Thoracic aorta (tissue), 2 donors: ENCODE results near the gene CNTN4. TPM values are rescaled to one million over a fixed set of nuclear protein-coding genes. Genes with fewer than 3 reads are reported as not detected.

ENCODE experiments used
- ATAC-seq: fragments of 150-250 bp; one replicate; pipeline ENCODE4 v1.8.0; 2017; ENCODE audit warnings: low read depth; ENCODE audit not compliant: insufficient number of reproducible peaks, low FRiP score
- DNase-seq: peaks from one replicate; pipeline ENCODE4 v3.0.0-alpha.2; 2020; ENCODE audit warnings: low spot score
- H3K27ac ChIP-seq, 2 donors: fragments of 200-600 bp; sonication (generic); 1 replicate in 1 of 2; 2 replicates in 1 of 2; pipeline ENCODE4 v1.5.1; 2016; ENCODE audit warnings: mild to moderate bottlenecking in 2 of 2, moderate library complexity in 2 of 2
- H3K27me3 ChIP-seq: fragments of 200-600 bp; sonication (generic); replicated peaks from 2 replicates; pipeline ENCODE4 v1.6.0; 2016; ENCODE audit warnings: mild to moderate bottlenecking; ENCODE audit not compliant: insufficient read depth
- H3K36me3 ChIP-seq: fragments of 200-600 bp; sonication (generic); one replicate; pipeline ENCODE4 v1.5.1; 2016
- H3K4me1 ChIP-seq, 2 donors: fragments of 200-600 bp; sonication (generic); 1 replicate in 1 of 2; 2 replicates in 1 of 2; pipeline versions ENCODE4 v1.5.1 to v1.6.0; 2016; ENCODE audit warnings: low read depth in 2 of 2, mild to moderate bottlenecking in 1 of 2; ENCODE audit not compliant: control insufficient read depth in 1 of 2
- H3K4me3 ChIP-seq: fragments of 200-600 bp; sonication (generic); 2 replicates; pipeline ENCODE4 v1.5.1; 2016; ENCODE audit warnings: mild to moderate bottlenecking
- H3K9me3 ChIP-seq: fragments of 200-600 bp; sonication (generic); 2 replicates; pipeline ENCODE4 v1.5.1; 2016
- total RNA-seq, 2 donors: library from RNA; depleted of rRNA; stranded (reverse); fragments of >200 nt; gene quantifications; one replicate each; pipeline versions ENCODE4 v1.1.0 to v1.2.3, GENCODE V29; 2016
- TF ChIP-seq, protein P1 (sequence below): fragments of 200-600 bp; sonication (generic); IDR thresholded peaks from one replicate; pipeline ENCODE4 v1.5.1; 2019; ENCODE audit warnings: antibody characterized with exemption

Gene CNTN4
- total RNA-seq, 2 donors from 2014 or later: 103 to 116 TPM

DNA sequence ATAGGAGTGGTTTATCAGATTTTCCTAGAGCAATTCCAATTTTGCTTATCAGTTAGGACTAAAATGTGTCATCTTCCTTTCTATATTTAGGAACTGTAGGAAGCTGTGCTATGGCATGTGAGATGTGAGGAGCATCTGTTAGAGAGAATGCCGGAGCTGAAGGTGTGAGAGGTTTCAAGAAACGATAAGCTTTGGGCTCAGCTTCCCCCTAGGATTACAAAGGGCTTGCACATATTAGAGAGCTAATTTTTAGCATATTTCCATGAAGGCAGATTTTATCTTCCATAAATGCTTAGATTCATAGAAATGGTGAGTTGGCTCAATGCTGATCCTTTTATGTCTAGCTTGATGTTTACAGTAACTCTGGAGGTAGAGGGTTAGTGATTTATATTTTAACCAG is 120.2 kb downstream of the CNTN4 start:
- H3K27ac ChIP-seq: no peak overlapping the region
- DNase-seq: no peak
- H3K4me1 ChIP-seq: no peaks in the 10 kb centered on the region
- no peaks in the 10 kb centered on the region for H3K9me3 ChIP-seq
- no peaks in the 10 kb centered on the region for H3K27me3 ChIP-seq
- H3K36me3 ChIP-seq: no peaks in the 10 kb centered on the region
- TF ChIP-seq, protein P1, sequence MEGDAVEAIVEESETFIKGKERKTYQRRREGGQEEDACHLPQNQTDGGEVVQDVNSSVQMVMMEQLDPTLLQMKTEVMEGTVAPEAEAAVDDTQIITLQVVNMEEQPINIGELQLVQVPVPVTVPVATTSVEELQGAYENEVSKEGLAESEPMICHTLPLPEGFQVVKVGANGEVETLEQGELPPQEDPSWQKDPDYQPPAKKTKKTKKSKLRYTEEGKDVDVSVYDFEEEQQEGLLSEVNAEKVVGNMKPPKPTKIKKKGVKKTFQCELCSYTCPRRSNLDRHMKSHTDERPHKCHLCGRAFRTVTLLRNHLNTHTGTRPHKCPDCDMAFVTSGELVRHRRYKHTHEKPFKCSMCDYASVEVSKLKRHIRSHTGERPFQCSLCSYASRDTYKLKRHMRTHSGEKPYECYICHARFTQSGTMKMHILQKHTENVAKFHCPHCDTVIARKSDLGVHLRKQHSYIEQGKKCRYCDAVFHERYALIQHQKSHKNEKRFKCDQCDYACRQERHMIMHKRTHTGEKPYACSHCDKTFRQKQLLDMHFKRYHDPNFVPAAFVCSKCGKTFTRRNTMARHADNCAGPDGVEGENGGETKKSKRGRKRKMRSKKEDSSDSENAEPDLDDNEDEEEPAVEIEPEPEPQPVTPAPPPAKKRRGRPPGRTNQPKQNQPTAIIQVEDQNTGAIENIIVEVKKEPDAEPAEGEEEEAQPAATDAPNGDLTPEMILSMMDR: no peak
- no peak overlapping the region for H3K4me3 ChIP-seq
- no peak for ATAC-seq

DNA sequence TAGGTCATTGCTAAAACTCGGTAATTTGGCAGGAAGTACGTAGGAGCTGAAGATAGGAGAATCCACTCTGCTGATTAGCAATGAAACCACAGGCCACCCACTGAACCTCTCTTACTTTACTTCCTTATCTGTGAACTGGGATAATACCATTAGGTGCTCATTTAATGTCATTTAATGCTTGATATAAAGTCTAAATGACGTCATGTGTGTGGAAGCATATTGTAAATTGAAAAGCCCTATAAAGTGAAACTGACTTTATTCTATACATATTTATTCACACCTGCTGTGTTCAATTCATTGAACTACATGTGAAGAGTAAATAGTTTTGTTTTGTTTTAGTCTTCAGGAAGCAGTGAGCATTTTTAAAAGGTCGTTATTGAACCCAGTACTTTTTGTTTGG is 137.5 kb downstream of the CNTN4 start:
- Histone ChIP-seq H3K36me3 (no peaks in the 10 kb centered on the region), H3K27ac (no peak overlapping the region), H3K27me3 (no peaks in the 10 kb centered on the region), H3K4me3 (no peak overlapping the region), H3K9me3 (no peaks in the 10 kb centered on the region), H3K4me1 (peaks cover 18 to 25% of the 10 kb centered on the region in 2 donors)
- no peak for DNase-seq
- TF ChIP-seq, protein P1: no peak
- ATAC-seq: no peak

DNA sequence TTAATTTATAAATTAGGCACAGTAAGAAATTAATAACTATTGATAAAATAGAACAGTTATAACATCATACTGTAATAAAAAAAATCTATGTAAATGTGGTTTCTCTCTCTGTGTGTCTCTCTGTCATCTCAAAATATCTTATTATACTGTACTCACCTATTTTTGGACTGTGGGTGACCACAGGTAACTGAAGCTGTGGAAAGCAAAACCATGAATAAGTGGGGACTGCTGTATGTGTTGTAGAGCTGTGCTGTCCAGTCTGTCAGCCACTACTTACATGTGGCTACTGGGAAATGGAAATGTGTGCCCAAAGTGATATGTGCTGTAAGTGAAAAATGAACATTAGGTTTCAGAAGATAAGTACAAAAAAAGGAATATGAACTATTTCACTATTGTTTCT is 145.5 kb downstream of the CNTN4 start:
- H3K27ac ChIP-seq: no peak overlapping the region
- no peaks in the 10 kb centered on the region for H3K9me3 ChIP-seq
- no peak overlapping the region for H3K4me3 ChIP-seq
- TF ChIP-seq, protein P1: no peak
- no peak for DNase-seq
- no peaks in the 10 kb centered on the region for H3K36me3 ChIP-seq
- H3K4me1 ChIP-seq: peaks cover 15 to 17% of the 10 kb centered on the region in 2 donors
- H3K27me3 ChIP-seq: no peaks in the 10 kb centered on the region
- no peak for ATAC-seq

DNA sequence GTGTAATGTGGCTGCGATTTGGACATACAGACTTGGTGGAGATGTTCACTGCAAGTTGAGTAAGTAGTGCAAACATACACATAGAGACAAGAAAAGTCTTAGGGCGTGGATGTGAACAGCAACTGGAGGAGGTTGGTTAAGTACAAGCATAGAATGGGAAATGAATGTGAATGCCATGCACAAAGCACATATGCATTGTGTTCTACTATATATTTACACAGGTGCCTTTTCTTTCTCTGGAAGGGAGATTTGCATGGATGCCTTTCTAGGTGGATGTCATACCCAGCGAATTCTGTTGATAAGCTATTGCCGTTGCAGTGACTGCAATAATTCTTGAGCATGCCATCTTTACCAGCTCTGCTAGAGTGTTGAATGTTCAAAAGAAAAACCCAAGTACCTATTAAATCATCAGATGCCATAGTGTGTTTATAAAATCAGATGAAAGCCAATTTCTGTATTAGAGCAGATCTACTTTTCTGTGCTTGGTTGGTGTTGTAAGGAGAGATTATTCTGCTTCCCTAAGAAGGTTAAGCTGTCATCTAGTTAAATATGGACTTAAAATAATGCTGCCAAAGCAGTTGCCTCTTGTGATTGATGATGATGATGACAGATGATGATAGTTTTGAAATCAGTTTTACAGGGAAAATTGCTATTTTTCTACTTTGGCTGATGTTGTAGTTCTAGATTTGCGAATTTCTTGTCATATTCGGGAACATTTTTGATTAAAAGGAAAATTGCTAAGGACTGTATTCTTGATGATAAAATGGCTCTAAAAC is 148.4 kb downstream of the CNTN4 start:
- H3K4me3 ChIP-seq: no peak overlapping the region
- ATAC-seq: no peak
- TF ChIP-seq, protein P1: no peak
- H3K27ac ChIP-seq: no peak overlapping the region
- no peaks in the 10 kb centered on the region for H3K36me3 ChIP-seq
- no peaks in the 10 kb centered on the region for H3K9me3 ChIP-seq
- no peak for DNase-seq
- H3K27me3 ChIP-seq: no peaks in the 10 kb centered on the region
- H3K4me1 ChIP-seq: peaks cover 0 to 7% of the 10 kb centered on the region in 2 donors

DNA sequence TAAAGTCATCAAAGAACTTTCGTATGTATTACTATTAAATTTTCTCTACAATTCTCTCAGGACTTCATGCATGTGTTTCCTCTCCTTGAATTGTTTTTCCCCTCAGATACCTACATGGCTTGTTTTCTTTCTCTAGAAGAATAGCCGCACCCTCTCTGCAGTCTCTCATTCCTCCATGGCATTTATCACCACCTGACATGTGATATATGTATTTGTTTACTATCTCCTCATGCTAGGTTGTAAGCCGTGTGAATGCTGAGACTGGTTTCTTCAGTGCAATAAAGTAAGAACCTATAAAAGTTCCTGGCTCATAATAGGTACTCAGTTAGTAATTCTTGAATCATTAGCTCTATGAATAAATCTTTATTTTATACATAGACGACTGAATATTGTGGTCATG is 149.2 kb downstream of the CNTN4 start:
- Histone ChIP-seq H3K27ac (no peak overlapping the region), H3K36me3 (no peaks in the 10 kb centered on the region), H3K9me3 (no peaks in the 10 kb centered on the region), H3K4me3 (no peak overlapping the region), H3K27me3 (no peaks in the 10 kb centered on the region), H3K4me1 (peaks cover 0 to 7% of the 10 kb centered on the region in 2 donors)
- TF ChIP-seq, protein P1: no peak
- DNase-seq (no peak), ATAC-seq (no peak)
